SK-N-DZ (cell line): Measurements from ENCODE around the gene SFI1.
"Not testable (repeated sequence)": the region's sequence is repeated elsewhere in the genome, so short reads cannot be mapped to it uniquely, and the experiment has no call there.

Experiments used
- DNase-seq: peaks from one replicate; pipeline ENCODE4 v3.0.0-alpha.2; 2015; ENCODE audit warnings: low spot score

SFI1 gene

GRCh38 chr22:31586137-31586920 is 90.0 kb downstream of the SFI1 start:
- no peak for DNase-seq

GRCh38 chr22:31588970-31589675 is 92.8 kb downstream of the SFI1 start:
- no peak for DNase-seq

- DNase-seq = not testable (repeated sequence)
These were observed 93.8 kb downstream of the SFI1 start for GRCh38 chr22:31590161-31590560.

DNA sequence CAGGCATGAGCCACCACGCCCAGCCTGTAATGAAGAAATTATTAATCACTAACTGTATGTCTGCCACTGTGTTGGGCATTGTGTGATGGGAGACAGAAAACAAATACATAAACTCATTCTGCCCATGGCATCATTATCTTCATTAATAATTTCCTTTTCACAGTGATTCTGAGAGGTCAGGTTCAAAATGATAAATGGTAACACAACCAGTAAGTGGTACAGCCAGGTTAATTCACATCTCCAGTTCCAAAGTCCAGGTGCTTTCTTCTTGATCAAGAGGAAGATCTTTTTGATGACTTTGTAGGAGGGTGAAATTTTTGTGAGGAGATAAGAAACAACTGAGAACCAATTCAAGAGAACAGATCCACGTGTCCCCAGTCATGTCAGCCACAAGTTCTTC is 98.9 kb downstream of the SFI1 start:
- no peak for DNase-seq

DNA sequence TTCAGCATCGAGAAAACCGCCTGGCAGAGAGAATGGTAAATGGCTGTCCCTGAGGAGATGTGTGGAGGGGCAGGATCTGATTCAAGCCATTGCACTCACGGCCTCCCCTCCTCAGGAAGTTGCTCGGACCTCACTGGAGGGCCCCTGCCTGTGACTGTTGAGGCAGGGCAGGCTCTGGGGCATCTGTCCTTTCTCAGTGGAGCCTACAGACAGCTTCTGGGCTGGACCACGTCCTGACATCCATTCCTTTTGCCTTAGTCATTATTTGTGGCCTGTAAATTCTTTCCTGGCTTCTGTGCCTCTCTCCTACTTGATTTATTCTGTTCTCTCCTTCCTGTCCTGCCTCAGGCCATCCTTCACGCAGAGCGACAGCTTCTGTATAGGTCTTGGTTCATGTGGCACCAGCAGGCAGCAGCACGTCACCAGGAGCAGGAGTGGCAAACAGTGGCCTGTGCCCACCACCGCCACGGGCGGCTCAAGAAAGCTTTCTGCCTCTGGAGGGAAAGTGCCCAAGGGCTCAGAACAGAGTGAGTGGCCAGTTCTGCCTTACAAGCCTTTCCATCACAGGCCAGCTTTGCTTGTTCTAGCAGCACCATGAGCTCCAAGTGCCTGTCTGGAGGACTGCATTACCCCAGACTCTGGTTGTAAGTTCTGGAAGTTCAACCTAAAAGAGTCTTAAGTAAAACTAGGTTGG is 106.1 kb downstream of the SFI1 start:
- DNase-seq = no peak

DNA sequence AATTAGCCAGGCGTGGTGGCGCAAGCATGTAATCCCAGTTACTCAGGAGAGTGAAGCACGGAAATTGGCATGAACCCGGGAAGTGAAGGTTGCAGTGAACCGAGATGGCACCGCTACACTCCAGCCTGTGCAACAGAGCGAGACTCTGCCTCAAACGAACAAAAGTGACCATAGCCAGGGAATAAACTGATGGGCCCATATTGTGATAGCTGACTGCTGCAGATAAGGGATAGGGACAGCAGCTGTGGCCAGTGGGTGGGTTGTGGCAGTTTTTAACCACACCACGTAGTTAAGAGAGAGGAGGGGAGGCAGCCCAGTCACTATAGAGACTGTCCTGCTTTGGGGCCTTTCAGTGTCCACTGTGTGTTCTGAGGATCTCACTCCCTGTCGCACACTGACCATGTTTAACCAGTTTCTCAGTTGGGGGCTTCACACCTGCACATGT is 106.8 kb downstream of the SFI1 start:
- DNase-seq = no peak

DNA sequence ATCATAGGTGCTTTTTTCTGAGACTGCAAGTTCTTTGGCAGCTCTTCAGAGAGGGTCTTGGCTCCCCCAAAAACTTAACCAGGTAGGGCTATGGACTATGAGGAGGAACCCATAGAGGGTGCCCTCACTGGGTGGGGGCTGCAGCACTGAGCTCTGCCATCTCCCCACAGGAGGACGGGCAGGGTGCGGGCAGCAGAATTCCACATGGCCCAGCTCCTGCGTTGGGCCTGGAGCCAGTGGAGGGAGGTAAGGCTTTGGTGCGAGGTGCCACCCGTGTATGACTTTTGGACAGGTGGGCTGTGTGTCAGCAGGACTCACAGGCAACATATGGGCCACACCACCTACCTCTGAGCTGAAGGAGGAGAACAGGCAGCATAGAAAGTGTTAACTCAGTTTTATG is 107.2 kb downstream of the SFI1 start:
- no peak for DNase-seq

- DNase-seq = no peak
These were observed 107.9 kb downstream of the SFI1 start for GRCh38 chr22:31604137-31604705.

DNA sequence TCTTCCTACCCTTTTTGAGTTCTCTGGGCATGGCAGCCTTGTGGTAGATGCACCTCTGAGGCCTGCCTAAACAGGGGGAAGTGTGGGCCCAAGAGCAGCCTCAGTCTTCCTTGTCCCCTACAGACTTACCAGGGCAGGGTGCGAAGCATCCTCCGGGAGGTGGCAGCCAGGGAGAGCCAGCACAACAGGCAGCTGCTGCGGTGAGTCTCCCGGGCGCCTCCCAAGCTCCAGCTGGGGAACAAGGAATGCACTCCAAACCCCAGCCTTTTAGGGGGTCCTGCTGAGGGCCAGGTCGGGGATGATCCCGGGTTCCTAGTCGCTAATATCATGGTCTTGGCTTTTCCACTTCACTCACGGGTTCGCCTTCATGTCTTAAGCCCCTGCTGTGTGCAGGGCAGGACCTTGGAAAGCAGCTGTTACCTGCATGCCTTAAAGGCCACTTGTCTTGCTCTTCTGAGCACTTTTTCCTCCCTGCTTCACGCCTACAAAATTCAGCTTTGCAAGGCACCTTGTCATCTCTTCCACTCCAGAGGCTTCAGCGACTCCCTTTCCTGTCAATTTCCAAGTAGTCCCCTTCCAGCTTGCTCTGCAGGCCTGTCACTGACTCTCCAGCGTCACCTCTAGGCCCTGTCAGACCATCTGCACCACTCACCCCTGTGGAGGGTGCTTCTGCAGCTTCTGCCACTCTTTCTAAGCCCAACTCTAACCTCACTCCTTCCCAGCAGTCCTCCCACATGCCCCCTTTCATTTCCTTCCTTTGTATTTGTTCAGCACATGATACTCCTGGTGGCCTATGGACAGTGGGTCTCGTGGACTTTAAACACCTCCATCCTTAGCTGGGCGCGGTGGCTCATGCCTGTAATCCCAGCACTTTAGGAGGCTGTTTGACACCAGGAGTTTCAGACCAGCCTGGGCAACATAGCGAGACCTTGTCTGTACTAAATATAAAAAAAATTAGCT is 108.7 kb downstream of the SFI1 start:
- no peak for DNase-seq

GRCh38 chr22:31605851-31606585 is 109.7 kb downstream of the SFI1 start:
- no peak for DNase-seq

- DNase-seq = no peak
These were observed 111.4 kb downstream of the SFI1 start for GRCh38 chr22:31607696-31608095.

DNA sequence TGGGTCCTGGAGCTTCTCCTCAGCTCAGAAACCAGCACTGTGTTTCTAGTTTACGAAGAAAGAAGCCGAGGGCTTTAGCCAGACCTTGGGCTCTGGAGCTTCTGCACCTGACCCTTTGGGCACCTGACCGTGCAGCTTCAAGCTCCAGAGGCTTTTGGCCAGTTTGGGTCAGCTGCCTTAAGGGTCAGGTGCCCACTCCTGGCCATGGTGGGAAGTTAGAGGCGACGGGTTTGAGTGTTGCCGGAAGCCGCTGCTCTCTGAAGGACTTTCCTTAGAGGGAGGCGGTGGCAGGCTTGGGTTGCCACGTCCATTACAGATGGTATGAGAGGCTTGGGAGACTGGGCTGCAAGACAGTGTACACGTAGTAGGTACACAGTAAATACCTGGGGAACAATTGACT is 113.4 kb downstream of the SFI1 start:
- DNase-seq = no peak

- DNase-seq = no peak
These were observed 114.3 kb downstream of the SFI1 start for GRCh38 chr22:31610611-31611010.

DNA sequence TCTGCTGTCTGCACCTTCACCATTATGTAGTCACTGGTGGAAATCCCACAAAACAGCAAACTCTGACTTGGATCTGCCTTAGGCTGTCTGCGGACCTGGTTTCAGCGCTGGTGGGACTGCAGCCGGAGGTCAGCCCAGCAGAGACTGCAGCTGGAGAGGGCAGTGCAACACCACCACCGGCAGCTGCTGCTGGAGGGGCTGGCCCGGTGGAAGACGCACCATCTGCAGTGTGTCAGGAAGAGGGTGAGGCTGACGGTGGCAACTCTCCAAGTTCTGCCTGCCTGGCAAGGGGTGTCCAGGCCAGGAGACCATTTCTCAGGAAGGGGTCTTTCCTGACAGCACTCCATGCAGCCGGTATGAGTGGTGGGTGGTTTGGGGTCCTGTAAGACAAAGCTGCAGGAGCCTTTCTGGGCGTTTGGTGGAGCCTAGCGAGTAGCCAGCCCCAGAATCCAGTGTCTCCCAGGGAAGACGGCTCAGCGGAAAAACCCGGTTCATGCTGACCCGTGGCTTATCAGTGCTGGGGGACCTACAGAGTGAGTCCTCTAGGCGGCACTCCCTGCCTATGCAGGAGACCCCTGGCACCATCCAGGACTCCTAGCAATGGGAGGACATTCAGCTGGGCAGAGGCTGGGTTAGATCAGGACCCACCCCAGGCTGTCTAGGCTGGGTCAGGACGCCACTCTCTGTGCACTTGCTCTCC is 114.9 kb downstream of the SFI1 start:
- no peak for DNase-seq

DNA sequence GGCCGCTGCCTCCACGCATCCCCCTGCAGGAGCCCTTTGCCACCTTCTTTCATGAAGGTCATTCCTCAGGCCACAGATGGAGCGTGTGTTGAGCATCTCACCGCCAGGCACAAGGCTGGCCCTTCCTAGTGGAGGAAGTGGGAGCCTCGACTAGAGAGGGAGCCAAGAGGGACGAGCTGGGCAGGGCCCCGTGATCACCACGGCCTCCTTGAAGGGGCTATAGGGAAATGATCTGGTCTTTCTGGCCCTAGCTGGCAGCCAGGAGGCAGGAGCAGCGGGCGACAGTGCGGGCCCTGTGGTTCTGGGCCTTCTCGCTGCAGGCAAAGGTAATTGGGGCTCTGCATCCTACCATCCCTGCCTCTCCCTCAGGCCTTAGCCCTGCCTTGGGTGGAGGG is 116.6 kb downstream of the SFI1 start:
- no peak for DNase-seq

DNA sequence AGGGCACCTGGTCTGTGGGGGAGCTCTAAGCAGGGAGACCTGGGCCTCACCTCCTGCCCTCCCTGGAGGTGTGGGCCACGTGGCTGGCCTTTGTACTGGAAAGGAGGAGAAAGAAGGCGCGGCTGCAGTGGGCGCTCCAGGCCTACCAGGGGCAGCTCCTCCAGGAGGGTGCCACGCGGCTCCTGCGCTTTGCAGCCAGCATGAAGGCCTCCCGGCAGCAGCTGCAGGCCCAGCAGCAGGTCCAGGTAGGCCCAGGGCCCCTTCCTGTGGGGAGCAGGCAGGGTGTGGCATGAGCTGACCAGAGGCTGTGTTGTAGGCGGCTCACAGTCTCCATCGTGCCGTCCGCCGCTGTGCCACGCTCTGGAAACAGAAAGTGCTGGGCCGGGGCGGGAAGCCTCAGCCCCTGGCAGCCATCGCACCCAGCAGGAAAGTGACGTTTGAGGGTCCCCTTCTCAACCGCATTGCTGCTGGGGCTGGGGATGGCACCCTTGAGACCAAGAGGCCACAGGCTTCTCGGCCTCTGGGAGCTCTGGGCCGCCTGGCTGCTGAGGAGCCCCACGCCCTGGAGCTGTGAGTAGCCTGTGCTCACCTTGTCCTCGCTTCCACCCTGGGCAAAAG is 117.1 kb downstream of the SFI1 start:
- DNase-seq = no peak

GRCh38 chr22:31613904-31614296 is 117.6 kb downstream of the SFI1 start:
- DNase-seq = no peak

DNA sequence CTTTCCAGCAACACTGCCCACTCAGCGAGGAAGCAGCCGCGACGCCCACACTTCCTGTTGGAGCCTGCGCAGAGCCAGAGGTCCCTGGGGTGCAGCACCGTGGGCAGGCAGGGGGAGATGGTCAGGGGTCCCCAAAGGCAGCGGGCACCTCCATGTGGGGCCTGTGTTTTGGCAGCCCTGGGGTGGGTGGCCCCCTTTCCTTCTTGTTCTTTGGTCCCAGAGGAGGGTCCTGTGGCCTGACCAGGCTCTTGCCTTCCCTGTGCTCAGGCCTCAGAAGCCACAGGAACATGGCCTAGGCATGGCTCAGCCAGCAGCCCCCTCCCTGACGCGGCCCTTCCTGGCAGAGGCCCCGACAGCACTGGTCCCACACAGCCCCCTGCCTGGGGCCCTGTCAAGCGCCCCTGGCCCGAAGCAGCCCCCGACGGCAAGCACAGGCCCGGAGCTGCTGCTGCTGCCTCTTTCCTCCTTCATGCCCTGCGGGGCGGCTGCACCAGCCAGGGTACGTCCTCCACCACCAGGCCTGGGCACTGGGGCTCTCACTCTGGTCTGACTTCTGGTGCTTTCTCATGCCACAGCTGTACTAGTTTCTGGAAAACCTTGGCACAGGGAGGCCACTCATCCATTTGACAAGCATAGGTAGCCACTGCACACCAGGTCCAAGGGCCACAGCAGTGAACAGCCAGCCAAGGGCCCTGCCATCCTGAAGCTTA is 118.6 kb downstream of the SFI1 start:
- no peak for DNase-seq

GRCh38 chr22:31615491-31615860 is 119.1 kb downstream of the SFI1 start:
- DNase-seq = no peak
